GM12878 (cell line): ENCODE data around the gene MROH8. TPM values are rescaled to one million over a fixed set of nuclear protein-coding genes. Genes with fewer than 3 reads are reported as not detected.

Source experiments
- ATAC-seq: fragments of 200-7000 bp; cut with Tn5 transposase; 3 replicates; pipeline ENCODE4 v1.9.1; 2020; ENCODE audit warnings: mild to moderate bottlenecking, moderate library complexity
- BruUV-seq: library from RNA; stranded (reverse); fragments of 400-500 nt; replicated peaks from 2 replicates; lab custom pipeline; 2021; lab: Mats Ljungman, UMichigan
- CTCF ChIA-PET: fragments of 300-600 bp; sonication (Branson Sonifier 250); formaldehyde crosslinking; extraction: SDS; loops from one replicate; lab custom pipeline; 2021; ENCODE audit warnings: inconsistent platforms; lab: Yijun Ruan, JAX
- POLR2A ChIA-PET: fragments of 350-600 bp; formaldehyde crosslinking; extraction: SDS; loops from one replicate; lab custom pipeline; 2021; ENCODE audit warnings: inconsistent platforms; lab: Charles Lee
- RAD21 ChIA-PET: fragments of 300-600 bp; sonication (Branson Sonifier 250); formaldehyde crosslinking; loops from one replicate; lab custom pipeline; 2023; ENCODE audit warnings: antibody characterized with exemption; ENCODE audit not compliant: unreplicated experiment; lab: Charles Lee
- SMC1A ChIA-PET: fragments of 300-600 bp; sonication (Branson Sonifier 250); formaldehyde crosslinking; loops from one replicate; lab custom pipeline; 2023; ENCODE audit not compliant: unreplicated experiment, uncharacterized antibody; lab: Charles Lee
- DNase-seq: peaks from one replicate; pipeline ENCODE4 v3.0.0-alpha.2; 2011; ENCODE audit warnings: low read depth, low spot score
- FAIRE-seq: peaks from 3 replicates; lab custom pipeline; 2011; peaks lifted over from hg19 to GRCh38; lab: Jason Lieb, UNC
- H2AFZ ChIP-seq: 2 replicates; pipeline ENCODE4 v1.6.0; 2011; ENCODE audit warnings: low read depth, low read length, control low read depth; ENCODE audit not compliant: control insufficient read depth
- H3K27ac ChIP-seq: 2 replicates; pipeline ENCODE4 v1.5.1; 2011; ENCODE audit warnings: control low read depth; ENCODE audit not compliant: control insufficient read depth, insufficient read depth
- H3K27me3 ChIP-seq, 2 experiments: replicated peaks in 1 of 2; 2 replicates each; pipeline versions ENCODE4 v1.6.0 to v1.6.1; 2011; ENCODE audit warnings: low read length in 1 of 2; ENCODE audit not compliant: control insufficient read depth in 2 of 2, insufficient read depth in 2 of 2
- H3K36me3 ChIP-seq, 2 experiments: 2 replicates each; pipeline ENCODE4 v1.5.1; 2011; ENCODE audit warnings: low read length in 1 of 2; ENCODE audit not compliant: control insufficient read depth in 2 of 2, insufficient read depth in 2 of 2
- H3K4me1 ChIP-seq: 2 replicates; pipeline ENCODE4 v1.6.1; 2011; ENCODE audit warnings: mild to moderate bottlenecking, low read length, moderate library complexity, mixed read lengths; ENCODE audit not compliant: control insufficient read depth, insufficient read depth
- H3K4me2 ChIP-seq: 2 replicates; pipeline ENCODE4 v1.6.0; 2011; ENCODE audit warnings: control low read depth; ENCODE audit not compliant: control insufficient read depth, insufficient read depth
- H3K4me3 ChIP-seq: fragments of 200-600 bp; sonication (generic); 2 replicates; pipeline ENCODE4 v1.5.1; 2016
- H3K79me2 ChIP-seq: 2 replicates; pipeline ENCODE4 v1.6.0; 2011; ENCODE audit warnings: low read length; ENCODE audit not compliant: control insufficient read depth, insufficient read depth
- H3K9ac ChIP-seq: 2 replicates; pipeline ENCODE4 v1.8.0; 2011; ENCODE audit warnings: low read length, control low read depth, mixed read lengths; ENCODE audit not compliant: control insufficient read depth, insufficient read depth
- H3K9me3 ChIP-seq: replicated peaks from 3 replicates; pipeline ENCODE4 v1.5.1; 2011; ENCODE audit warnings: mild to moderate bottlenecking, low read length; ENCODE audit not compliant: control insufficient read depth, insufficient read depth
- H4K20me1 ChIP-seq: 2 replicates; pipeline ENCODE4 v1.6.0; 2011; ENCODE audit not compliant: control insufficient read depth, insufficient read depth
- BCL3 ChIP-seq: IDR thresholded peaks from 2 replicates; pipeline ENCODE4 v1.6.1; 2011; ENCODE audit warnings: borderline replicate concordance, low read depth, mild to moderate bottlenecking, moderate library complexity, low read length; ENCODE audit not compliant: insufficient read depth, poor library complexity, severe bottlenecking
- MEF2A ChIP-seq: IDR thresholded peaks from 2 replicates; pipeline ENCODE4 v1.6.1; 2011; ENCODE audit warnings: low read depth, mild to moderate bottlenecking, low read length, moderate library complexity; ENCODE audit not compliant: insufficient read depth
- ZBTB40 ChIP-seq: fragments of 450-650 bp; IDR thresholded peaks from 2 replicates; pipeline ENCODE4 v1.6.1; 2016; ENCODE audit warnings: mild to moderate bottlenecking, moderate library complexity, borderline replicate concordance
- ZNF217 ChIP-seq: fragments of 450-650 bp; IDR thresholded peaks from 2 replicates; pipeline ENCODE4 v1.6.1; 2017; ENCODE audit warnings: antibody characterized with exemption, mild to moderate bottlenecking
- WGBS: methylation state at CpG from one replicate; pipeline ENCODE4 v1.1.6; 2016; ENCODE audit warnings: low lambda C conversion rate; ENCODE audit not compliant: insufficient replicate concordance, insufficient coverage; ENCODE audit errors: missing lambda C conversion rate; 5-methylcytosine and 5-hydroxymethylcytosine counted together
- in situ Hi-C: fragments of 300-500 bp; cut with MboI; formaldehyde crosslinking; loops from 9 replicates; pipeline ENCODE4 v1.14.3; 2018; ENCODE audit warnings: mixed read lengths
- intact Hi-C: fragments of 100-400 bp; cut with micrococcal nuclease; formaldehyde crosslinking; loops from one replicate; pipeline ENCODE4 v1.14.2; 2022; ENCODE audit not compliant: unreplicated experiment
- polyA plus RNA-seq, 11 experiments: library from polyadenylated mRNA; depleted of rRNA in 4 of 11; unstranded in 6 of 11; stranded (reverse) in 5 of 11; fragments of >200 nt; fragmentation: Nextera tagmentation in 4 of 11; fragmentation: Illumina TruSeq in 1 of 11; extraction: Ambion mirVana in 4 of 11; extraction: Trizol in 1 of 11; gene quantifications; 1 replicate in 1 of 11; 2 replicates in 10 of 11; pipeline versions ENCODE4 v1.2.1 to v1.2.3, GENCODE V29; 2011 to 2016; ENCODE audit warnings: inconsistent platforms in 2 of 11, missing spikeins in 2 of 11, low read depth in 1 of 11
- total RNA-seq, 4 experiments: library from RNA; depleted of rRNA in 3 of 4; stranded (reverse); fragments of >200 nt in 3 of 4; fragmentation: Illumina TruSeq in 1 of 4; extraction: Trizol in 1 of 4; gene quantifications; 2 replicates each; pipeline versions ENCODE4 v1.2.1 to v1.2.3, GENCODE V29; 2013 to 2021

The MROH8 gene
- total and polyA plus RNA-seq, 10 of the 15 experiments (the other 5 are each of a cell fraction or from before 2014, with no cell fraction given) = 0.16 to 2.8 (median 1.8) TPM

GRCh38 chr20:37154684-37155298 lies 24.6 kb downstream of the MROH8 start (continued):
- TF ChIP-seq ZBTB40 (no peak), ZNF217 (no peak)

- Histone ChIP-seq H3K4me1 (no peaks in the 10 kb centered on the region), H3K4me2 (no peak overlapping the region), H3K9ac (no peak overlapping the region), H4K20me1 (no peaks in the 10 kb centered on the region), H3K9me3 (no peaks in the 10 kb centered on the region), H3K79me2 (no peaks in the 10 kb centered on the region), H2AFZ (no peak overlapping the region), H3K4me3 (no peak overlapping the region), H3K27ac (no peak overlapping the region)
- BruUV-seq = no TSS peak
- CTCF ChIA-PET = no interaction called here
- SMC1A ChIA-PET = no interaction called here
- RAD21 ChIA-PET = no interaction called here
- DNase-seq = no peak
- no peak for FAIRE-seq
- WGBS = 89% methylated on average over 7 of the region's 7 CpGs
- intact Hi-C loops = no loop called here
- no peak for TF ChIP-seq MEF2A
- TF ChIP-seq BCL3 = peak; percentile 31
- TF ChIP-seq, all 136 proteins: peak for 1
- H3K27me3 ChIP-seq = no peaks in the 10 kb centered on the region
- no peaks in the 10 kb centered on the region for H3K36me3 ChIP-seq
- POLR2A ChIA-PET = interaction anchor here (0.7 kb wide), 1 partner anchor 676 kb away, joined by 7 read pairs; no protein-coding TSS in a partner anchor
- in situ Hi-C loops = no loop called here
- ATAC-seq = no peak
Observed at GRCh38 chr20:37152284-37152683, 27.1 kb downstream of the MROH8 start.
